Keratinocyte (primary cell): Measurements from ENCODE around the gene ITGAE. TPM values are rescaled to one million over a fixed set of nuclear protein-coding genes. Genes with fewer than 3 reads are reported as not detected.

Experiments used
- DNase-seq: peaks from one replicate; pipeline ENCODE4 v3.0.0-alpha.2; 2011; ENCODE audit warnings: low read depth, missing footprints, low spot score
- FAIRE-seq: peaks from 2 replicates; lab custom pipeline; 2011; peaks lifted over from hg19 to GRCh38; lab: Jason Lieb, UNC
- H2AFZ ChIP-seq: 2 replicates; pipeline ENCODE4 v1.6.0; 2012; ENCODE audit warnings: low read length, control low read depth, inconsistent platforms; ENCODE audit not compliant: control insufficient read depth
- H3K27ac ChIP-seq: 2 replicates; pipeline ENCODE4 v1.5.1; 2011; ENCODE audit warnings: low read length; ENCODE audit not compliant: control insufficient read depth, insufficient read depth
- H3K27me3 ChIP-seq: 3 replicates; pipeline ENCODE4 v1.6.0; 2011; ENCODE audit warnings: low read length; ENCODE audit not compliant: control insufficient read depth, insufficient read depth; ENCODE audit errors: extremely low read depth
- H3K36me3 ChIP-seq, 2 experiments: 2 replicates in 1 of 2; 3 replicates in 1 of 2; pipeline ENCODE4 v1.5.1; 2011; ENCODE audit warnings: low read length in 2 of 2, mild to moderate bottlenecking in 1 of 2; ENCODE audit not compliant: control insufficient read depth in 2 of 2, insufficient read depth in 2 of 2; ENCODE audit errors: extremely low read depth in 1 of 2
- H3K4me1 ChIP-seq: 3 replicates; pipeline ENCODE4 v1.5.1; 2011; ENCODE audit warnings: low read length; ENCODE audit not compliant: control insufficient read depth, insufficient read depth; ENCODE audit errors: extremely low read depth
- H3K4me2 ChIP-seq: 3 replicates; pipeline ENCODE4 v1.6.0; 2011; ENCODE audit warnings: low read depth, low read length; ENCODE audit not compliant: control insufficient read depth, insufficient read depth; ENCODE audit errors: extremely low read depth
- H3K4me3 ChIP-seq, 3 experiments: fragments of 200-600 bp in 1 of 3; sonication (generic) in 1 of 3; 2 replicates in 2 of 3; 3 replicates in 1 of 3; pipeline ENCODE4 v1.5.1; 2011 to 2016; ENCODE audit warnings: low read length in 3 of 3, mild to moderate bottlenecking in 3 of 3, control low read depth in 2 of 3, inconsistent platforms in 1 of 3, low read depth in 1 of 3, mixed read lengths in 1 of 3, mixed run types in 1 of 3, moderate library complexity in 1 of 3; ENCODE audit not compliant: control insufficient read depth in 2 of 3, insufficient read depth in 2 of 3; ENCODE audit errors: extremely low read depth in 1 of 3
- H3K79me2 ChIP-seq: 2 replicates; pipeline ENCODE4 v1.6.0; 2012; ENCODE audit warnings: low read length; ENCODE audit not compliant: control insufficient read depth, insufficient read depth
- H3K9ac ChIP-seq: 3 replicates; pipeline ENCODE4 v1.6.0; 2011; ENCODE audit warnings: low read length; ENCODE audit not compliant: control insufficient read depth, insufficient read depth; ENCODE audit errors: extremely low read depth
- H3K9me1 ChIP-seq: 3 replicates; pipeline ENCODE4 v1.6.0; 2011; ENCODE audit warnings: low read length; ENCODE audit not compliant: control insufficient read depth, insufficient read depth; ENCODE audit errors: extremely low read depth
- H3K9me3 ChIP-seq: 2 replicates; pipeline ENCODE4 v1.5.1; 2012; ENCODE audit warnings: low read depth, low read length; ENCODE audit not compliant: control insufficient read depth
- H4K20me1 ChIP-seq: 3 replicates; pipeline ENCODE4 v1.6.0; 2011; ENCODE audit warnings: low read length; ENCODE audit not compliant: control insufficient read depth, insufficient read depth; ENCODE audit errors: extremely low read depth
- CTCF ChIP-seq, 3 experiments: IDR thresholded peaks in 1 of 3; conservative IDR thresholded peaks in 1 of 3; optimal IDR thresholded peaks in 1 of 3; 2 replicates in 2 of 3; 3 replicates in 1 of 3; pipeline versions ENCODE3 to v1.5.1; 2011; ENCODE audit warnings: low read length in 3 of 3, mild to moderate bottlenecking in 3 of 3, moderate library complexity in 2 of 3, control low read depth in 1 of 3, inconsistent platforms in 1 of 3; ENCODE audit not compliant: insufficient read depth in 2 of 3; ENCODE audit errors: extremely low read depth in 1 of 3
- EZH2 ChIP-seq: IDR thresholded peaks from one replicate; pipeline ENCODE4 v1.6.1; 2012; ENCODE audit warnings: inconsistent platforms, mild to moderate bottlenecking, low read length, moderate library complexity
- dilution Hi-C: fragments of 300-500 bp; cut with MboI; formaldehyde crosslinking; loops from one replicate; pipeline ENCODE4 v1.7.0; 2020; ENCODE audit warnings: low sequenced_read_pairs; ENCODE audit not compliant: extremely low pct_ligation_motif_present
- polyA plus RNA-seq, 5 experiments: library from polyadenylated mRNA; depleted of rRNA in 3 of 5; stranded (reverse) in 3 of 5; stranded (forward) in 1 of 5; unstranded in 1 of 5; fragments of >200 nt; gene quantifications; 1 replicate in 1 of 5; 2 replicates in 3 of 5; 3 replicates in 1 of 5; pipeline versions ENCODE4 v1.2.1 to v1.2.3, GENCODE V29; 2011 to 2012; ENCODE audit warnings: missing spikeins in 2 of 5, low read depth in 1 of 5, low replicate concordance in 1 of 5

The ITGAE gene
- polyA plus RNA-seq, 1 donor (not counting 4 experiments of a cell fraction or from before 2014, with no cell fraction given) = 66.6 TPM

GRCh38 chr17:3846437-3847164, 45.6 kb upstream of the ITGAE start:
- H3K9ac ChIP-seq = peak overlapping the region; percentile 28

GRCh38 chr17:3845621-3846436, 44.8 kb upstream of the ITGAE start, which contains the start of gene NCBP3:
Gene NCBP3, minus strand, starts transcription at chr17:3846246. Its CDS starts 23 bp downstream, at chr17:3846223.
- peak within 1 kb of the TSS; percentile 87 to 99 (median 87) for H3K4me3 ChIP-seq
- H3K9ac ChIP-seq = peak within 1 kb of the TSS; percentile 91
- H3K36me3 ChIP-seq = peaks cover 3 to 4% of the 10 kb centered on the region in 2 experiments
- FAIRE-seq = no peak
- peaks cover 9% of the 10 kb centered on the region for H3K4me1 ChIP-seq
- dilution Hi-C loops = no loop called here
- H3K79me2 ChIP-seq = peaks cover 45% of the 10 kb centered on the region
- no peaks in the 10 kb centered on the region for H3K27me3 ChIP-seq
- peak within 1 kb of the TSS; percentile 91 for H3K4me2 ChIP-seq
- H4K20me1 ChIP-seq = peaks cover 4% of the 10 kb centered on the region
- TF ChIP-seq EZH2 (no peak), CTCF (optimal IDR thresholded peaks at IDR 0.05 in 1 of 3, IDR thresholded peaks at IDR 0.05 in 1 of 3, conservative IDR thresholded peaks at IDR 0.05 in 1 of 3; ENCODE audit: extremely low read depth in 1 of 3, insufficient read depth in 2 of 3, low read length in 3 of 3) (peak; percentile 66 to 91 (median 84))
- H2AFZ ChIP-seq = peak within 1 kb of the TSS; percentile 86
- H3K9me1 ChIP-seq = no peaks in the 10 kb centered on the region
- DNase-seq = peak; percentile 73
- H3K9me3 ChIP-seq = no peaks in the 10 kb centered on the region
- H3K27ac ChIP-seq = peak within 1 kb of the TSS; percentile 77

More at GRCh38 chr17:3846437-3847164, 45.6 kb upstream of the ITGAE start:
- peaks cover 40% of the 10 kb centered on the region for H3K79me2 ChIP-seq
- H4K20me1 ChIP-seq = peaks cover 4% of the 10 kb centered on the region
- peak; percentile 78 for FAIRE-seq
- H3K4me2 ChIP-seq = peak overlapping the region; percentile 87
- no peaks in the 10 kb centered on the region for H3K27me3 ChIP-seq
- no peak for DNase-seq
- H2AFZ ChIP-seq = peak overlapping the region; percentile 27
- dilution Hi-C loops = no loop called here
- peaks cover 9% of the 10 kb centered on the region for H3K4me1 ChIP-seq
- H3K9me3 ChIP-seq = no peaks in the 10 kb centered on the region
- H3K27ac ChIP-seq = peak overlapping the region; percentile 36
- peak overlapping the region in 1 of 3 experiments; percentile 55 for H3K4me3 ChIP-seq
- no peaks in the 10 kb centered on the region for H3K9me1 ChIP-seq
- peaks cover 3 to 4% of the 10 kb centered on the region in 2 experiments for H3K36me3 ChIP-seq
- TF ChIP-seq CTCF (optimal IDR thresholded peaks at IDR 0.05 in 1 of 3, IDR thresholded peaks at IDR 0.05 in 1 of 3, conservative IDR thresholded peaks at IDR 0.05 in 1 of 3; ENCODE audit: extremely low read depth in 1 of 3, insufficient read depth in 2 of 3, low read length in 3 of 3) (no peak), EZH2 (no peak)
